Measurements from ENCODE around the gene BCL2L14.

DNA sequence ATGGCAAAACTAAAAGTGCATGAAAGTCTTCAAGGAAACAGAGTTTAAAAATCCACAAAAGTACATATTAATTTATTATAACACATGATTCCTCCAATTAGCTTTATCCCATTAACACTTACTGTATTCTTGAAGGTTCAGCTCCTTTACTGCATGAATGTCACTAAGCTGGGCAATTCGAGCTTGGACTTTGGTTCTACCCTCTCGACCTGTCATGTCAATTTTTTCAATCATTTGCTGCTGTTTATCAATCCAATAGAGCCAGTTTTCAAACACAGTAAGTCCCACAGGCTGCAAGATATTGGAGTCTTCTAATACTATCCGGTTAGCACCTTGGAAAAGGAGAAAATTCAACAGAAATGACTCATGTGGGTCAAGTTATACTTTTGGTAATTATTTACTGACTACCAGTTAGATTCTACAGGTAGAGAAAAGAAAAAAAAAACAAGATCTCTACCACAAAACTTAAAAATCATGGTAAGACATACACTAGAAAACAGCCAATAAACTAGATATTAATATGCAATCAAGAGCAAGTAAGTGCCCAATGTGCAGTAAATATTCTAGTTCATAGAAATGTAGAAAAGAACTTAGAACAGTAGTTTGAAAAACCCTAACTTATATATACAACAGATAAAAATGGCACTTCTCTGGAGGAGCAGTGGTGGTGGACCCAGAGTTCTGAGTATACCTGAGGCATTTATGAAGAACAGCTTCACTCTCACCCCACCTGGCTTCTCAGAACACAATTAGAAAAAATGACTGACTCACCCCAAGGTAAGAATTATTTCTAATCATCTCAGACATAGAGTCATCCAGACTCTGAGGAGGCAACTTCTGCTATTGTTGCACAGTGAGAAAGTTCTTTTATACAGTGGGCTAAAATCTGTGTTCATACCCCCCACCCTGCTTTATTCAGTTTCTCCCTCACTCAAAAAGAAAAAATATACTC, 67.7 kb downstream of the BCL2L14 start:
- TF ChIP-seq, protein P1, sequence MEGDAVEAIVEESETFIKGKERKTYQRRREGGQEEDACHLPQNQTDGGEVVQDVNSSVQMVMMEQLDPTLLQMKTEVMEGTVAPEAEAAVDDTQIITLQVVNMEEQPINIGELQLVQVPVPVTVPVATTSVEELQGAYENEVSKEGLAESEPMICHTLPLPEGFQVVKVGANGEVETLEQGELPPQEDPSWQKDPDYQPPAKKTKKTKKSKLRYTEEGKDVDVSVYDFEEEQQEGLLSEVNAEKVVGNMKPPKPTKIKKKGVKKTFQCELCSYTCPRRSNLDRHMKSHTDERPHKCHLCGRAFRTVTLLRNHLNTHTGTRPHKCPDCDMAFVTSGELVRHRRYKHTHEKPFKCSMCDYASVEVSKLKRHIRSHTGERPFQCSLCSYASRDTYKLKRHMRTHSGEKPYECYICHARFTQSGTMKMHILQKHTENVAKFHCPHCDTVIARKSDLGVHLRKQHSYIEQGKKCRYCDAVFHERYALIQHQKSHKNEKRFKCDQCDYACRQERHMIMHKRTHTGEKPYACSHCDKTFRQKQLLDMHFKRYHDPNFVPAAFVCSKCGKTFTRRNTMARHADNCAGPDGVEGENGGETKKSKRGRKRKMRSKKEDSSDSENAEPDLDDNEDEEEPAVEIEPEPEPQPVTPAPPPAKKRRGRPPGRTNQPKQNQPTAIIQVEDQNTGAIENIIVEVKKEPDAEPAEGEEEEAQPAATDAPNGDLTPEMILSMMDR (conservative IDR thresholded peaks at IDR 0.05; ENCODE audit: low read depth, low read length): no peak
- no peak for TF ChIP-seq MAFK (IDR thresholded peaks at IDR 0.05; ENCODE audit: low read depth, low read length)
